A673 (cell line): ENCODE measurements around the gene GSE1.

Experiments
- CTCF ChIP-seq: fragments of 300-800, 200-600 bp; sonication (generic); conservative IDR thresholded peaks from 2 replicates; pipeline ENCODE4 v1.5.1; 2017; ENCODE audit warnings: low read depth, mild to moderate bottlenecking, antibody characterized with exemption, low read length, moderate library complexity, mixed read lengths
- EZH2 ChIP-seq: fragments of 200-600 bp; sonication (generic); IDR thresholded peaks from 2 replicates; pipeline ENCODE4 v1.6.1; 2017; ENCODE audit warnings: borderline replicate concordance, low read depth, mild to moderate bottlenecking, mixed read lengths, antibody characterized with exemption, low read length; ENCODE audit not compliant: poor library complexity, severe bottlenecking

- peak; percentile 54 for TF ChIP-seq CTCF
- TF ChIP-seq EZH2 = no peak
Measured at GRCh38 chr16:85634747-85635544, 21.8 kb downstream of the GSE1 start.
